ENCODE measurements around the gene CAMK1D.

Gene CAMK1D

DNA sequence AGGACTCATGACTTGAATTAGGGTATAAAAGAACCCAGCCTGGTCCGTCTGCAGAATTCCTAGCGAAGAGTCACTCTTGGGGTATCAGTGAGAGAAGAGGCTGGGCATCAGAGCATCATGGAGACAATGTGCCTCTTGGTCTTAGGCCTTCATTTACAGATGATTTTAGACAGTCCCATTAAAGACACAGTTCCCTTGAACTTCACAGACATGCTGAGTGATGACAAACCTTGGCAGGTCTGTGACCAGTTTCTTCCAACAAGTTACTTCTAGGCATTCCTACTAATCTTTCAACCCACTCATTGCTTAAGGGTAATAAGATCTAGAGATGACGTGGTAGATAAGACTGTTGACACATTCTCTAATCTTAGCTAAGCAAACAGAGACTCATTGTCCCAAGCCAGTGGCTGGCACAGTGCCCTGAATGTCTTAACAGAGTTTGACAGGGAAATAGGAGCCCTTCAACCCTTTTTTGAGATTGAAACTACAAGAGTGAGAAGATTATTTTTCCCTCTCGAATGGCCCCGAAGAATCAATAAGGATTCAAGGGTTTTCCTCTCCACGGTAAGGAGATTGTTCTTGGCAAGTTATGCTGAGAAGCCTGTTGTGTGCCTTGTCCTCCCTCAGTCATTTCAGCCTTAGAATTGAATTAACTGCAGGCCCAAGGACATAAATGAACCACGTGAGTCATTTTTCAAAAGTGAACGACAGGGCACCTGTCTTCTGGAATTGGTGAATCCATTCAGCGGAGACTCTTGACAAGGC is 371.1 kb downstream of the CAMK1D start (continued):
- TF ChIP-seq ZNF600 (tag by site-specific recombination; IDR thresholded peaks at IDR 0.05) (0 out of 2 replicates have a peak, but pooled peaks have one; percentile 14), ZNF175 (tag by site-specific recombination; IDR thresholded peaks at IDR 0.05) (no peak), BCL11B (tag by site-specific recombination; IDR thresholded peaks at IDR 0.05; ENCODE audit: low read depth) (0 out of 2 replicates have a peak, but pooled peaks have one; percentile 69), SCRT1 (tag by site-specific recombination; IDR thresholded peaks at IDR 0.05; ENCODE audit: borderline replicate concordance) (peak; percentile 95), ZNF223 (tag by site-specific recombination; IDR thresholded peaks at IDR 0.05) (no peak), SETDB1 (IDR thresholded peaks at IDR 0.05; ENCODE audit: insufficient read length, low read length) (no peak), ZFP37 (tag by site-specific recombination; IDR thresholded peaks at IDR 0.05) (peak; percentile 71; the same call in 1 of the 2 replicates), ZNF221 (tag by site-specific recombination; IDR thresholded peaks at IDR 0.05; ENCODE audit: borderline replicate concordance) (no peak), ZFP69B (tag by site-specific recombination; IDR thresholded peaks at IDR 0.05) (peak; percentile 67; the same call in 1 of the 2 replicates), CTCF (tag by site-specific recombination; IDR thresholded peaks at IDR 0.05) (no peak), REPIN1 (tag by site-specific recombination; IDR thresholded peaks at IDR 0.05; ENCODE audit: low read depth) (no peak), ZNF292 (tag by site-specific recombination; IDR thresholded peaks at IDR 0.05; ENCODE audit: borderline replicate concordance, low read depth) (no peak), ZNF791 (tag by site-specific recombination; IDR thresholded peaks at IDR 0.05) (no peak), ZBTB7A (tag by site-specific recombination; IDR thresholded peaks at IDR 0.05; ENCODE audit: low read depth) (no peak), ZNF132 (tag by site-specific recombination; IDR thresholded peaks at IDR 0.05; ENCODE audit: borderline replicate concordance) (no peak), GLI2 (tag by site-specific recombination; IDR thresholded peaks at IDR 0.05; ENCODE audit: borderline replicate concordance, low read depth) (peak; percentile 98), ZIC2 (tag by site-specific recombination; IDR thresholded peaks at IDR 0.05) (no peak), ZNF610 (tag by site-specific recombination; IDR thresholded peaks at IDR 0.05; ENCODE audit: borderline replicate concordance) (0 out of 2 replicates have a peak, but pooled peaks have one; percentile 31), ZXDB (tag by site-specific recombination; IDR thresholded peaks at IDR 0.05) (peak; percentile 98), ZNF654 (tag by site-specific recombination; IDR thresholded peaks at IDR 0.05; ENCODE audit: low read depth) (no peak), ATF2 (tag by site-specific recombination; IDR thresholded peaks at IDR 0.05; ENCODE audit: low read depth) (peak; percentile 90), ZBTB48 (tag by site-specific recombination; IDR thresholded peaks at IDR 0.05) (peak; percentile 52; the same call in 1 of the 2 replicates), ZNF23 (tag by site-specific recombination; IDR thresholded peaks at IDR 0.05; ENCODE audit: borderline replicate concordance) (no peak), ZNF623 (tag by site-specific recombination; IDR thresholded peaks at IDR 0.05) (0 out of 2 replicates have a peak, but pooled peaks have one; percentile 35), IKZF3 (tag by site-specific recombination; IDR thresholded peaks at IDR 0.05) (peak; percentile 97), ZBTB17 (tag by site-specific recombination; IDR thresholded peaks at IDR 0.05) (peak; percentile 91)
- TF ChIP-seq, protein P1, sequence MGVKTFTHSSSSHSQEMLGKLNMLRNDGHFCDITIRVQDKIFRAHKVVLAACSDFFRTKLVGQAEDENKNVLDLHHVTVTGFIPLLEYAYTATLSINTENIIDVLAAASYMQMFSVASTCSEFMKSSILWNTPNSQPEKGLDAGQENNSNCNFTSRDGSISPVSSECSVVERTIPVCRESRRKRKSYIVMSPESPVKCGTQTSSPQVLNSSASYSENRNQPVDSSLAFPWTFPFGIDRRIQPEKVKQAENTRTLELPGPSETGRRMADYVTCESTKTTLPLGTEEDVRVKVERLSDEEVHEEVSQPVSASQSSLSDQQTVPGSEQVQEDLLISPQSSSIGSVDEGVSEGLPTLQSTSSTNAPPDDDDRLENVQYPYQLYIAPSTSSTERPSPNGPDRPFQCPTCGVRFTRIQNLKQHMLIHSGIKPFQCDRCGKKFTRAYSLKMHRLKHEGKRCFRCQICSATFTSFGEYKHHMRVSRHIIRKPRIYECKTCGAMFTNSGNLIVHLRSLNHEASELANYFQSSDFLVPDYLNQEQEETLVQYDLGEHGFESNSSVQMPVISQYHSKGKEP (tag by site-specific recombination; IDR thresholded peaks at IDR 0.05) = peak; percentile 84
- TF ChIP-seq, protein P2, sequence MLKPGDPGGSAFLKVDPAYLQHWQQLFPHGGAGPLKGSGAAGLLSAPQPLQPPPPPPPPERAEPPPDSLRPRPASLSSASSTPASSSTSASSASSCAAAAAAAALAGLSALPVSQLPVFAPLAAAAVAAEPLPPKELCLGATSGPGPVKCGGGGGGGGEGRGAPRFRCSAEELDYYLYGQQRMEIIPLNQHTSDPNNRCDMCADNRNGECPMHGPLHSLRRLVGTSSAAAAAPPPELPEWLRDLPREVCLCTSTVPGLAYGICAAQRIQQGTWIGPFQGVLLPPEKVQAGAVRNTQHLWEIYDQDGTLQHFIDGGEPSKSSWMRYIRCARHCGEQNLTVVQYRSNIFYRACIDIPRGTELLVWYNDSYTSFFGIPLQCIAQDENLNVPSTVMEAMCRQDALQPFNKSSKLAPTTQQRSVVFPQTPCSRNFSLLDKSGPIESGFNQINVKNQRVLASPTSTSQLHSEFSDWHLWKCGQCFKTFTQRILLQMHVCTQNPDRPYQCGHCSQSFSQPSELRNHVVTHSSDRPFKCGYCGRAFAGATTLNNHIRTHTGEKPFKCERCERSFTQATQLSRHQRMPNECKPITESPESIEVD (tag by site-specific recombination; IDR thresholded peaks at IDR 0.05) = peak; percentile 96
- TF ChIP-seq, protein P3, sequence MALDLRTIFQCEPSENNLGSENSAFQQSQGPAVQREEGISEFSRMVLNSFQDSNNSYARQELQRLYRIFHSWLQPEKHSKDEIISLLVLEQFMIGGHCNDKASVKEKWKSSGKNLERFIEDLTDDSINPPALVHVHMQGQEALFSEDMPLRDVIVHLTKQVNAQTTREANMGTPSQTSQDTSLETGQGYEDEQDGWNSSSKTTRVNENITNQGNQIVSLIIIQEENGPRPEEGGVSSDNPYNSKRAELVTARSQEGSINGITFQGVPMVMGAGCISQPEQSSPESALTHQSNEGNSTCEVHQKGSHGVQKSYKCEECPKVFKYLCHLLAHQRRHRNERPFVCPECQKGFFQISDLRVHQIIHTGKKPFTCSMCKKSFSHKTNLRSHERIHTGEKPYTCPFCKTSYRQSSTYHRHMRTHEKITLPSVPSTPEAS (tag by site-specific recombination; IDR thresholded peaks at IDR 0.05) = peak; percentile 49; the same call in 1 of the 2 replicates
- TF ChIP-seq, protein P4, sequence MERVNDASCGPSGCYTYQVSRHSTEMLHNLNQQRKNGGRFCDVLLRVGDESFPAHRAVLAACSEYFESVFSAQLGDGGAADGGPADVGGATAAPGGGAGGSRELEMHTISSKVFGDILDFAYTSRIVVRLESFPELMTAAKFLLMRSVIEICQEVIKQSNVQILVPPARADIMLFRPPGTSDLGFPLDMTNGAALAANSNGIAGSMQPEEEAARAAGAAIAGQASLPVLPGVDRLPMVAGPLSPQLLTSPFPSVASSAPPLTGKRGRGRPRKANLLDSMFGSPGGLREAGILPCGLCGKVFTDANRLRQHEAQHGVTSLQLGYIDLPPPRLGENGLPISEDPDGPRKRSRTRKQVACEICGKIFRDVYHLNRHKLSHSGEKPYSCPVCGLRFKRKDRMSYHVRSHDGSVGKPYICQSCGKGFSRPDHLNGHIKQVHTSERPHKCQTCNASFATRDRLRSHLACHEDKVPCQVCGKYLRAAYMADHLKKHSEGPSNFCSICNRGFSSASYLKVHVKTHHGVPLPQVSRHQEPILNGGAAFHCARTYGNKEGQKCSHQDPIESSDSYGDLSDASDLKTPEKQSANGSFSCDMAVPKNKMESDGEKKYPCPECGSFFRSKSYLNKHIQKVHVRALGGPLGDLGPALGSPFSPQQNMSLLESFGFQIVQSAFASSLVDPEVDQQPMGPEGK (tag by site-specific recombination; IDR thresholded peaks at IDR 0.05) = peak; percentile 65

All from HEK293 (cell line).